Eye (tissue), 1 donor: Measurements from ENCODE around the gene PLCL2.

Experiments
- DNase-seq: peaks from one replicate; pipeline ENCODE4 v3.0.0-alpha.2; 2015

PLCL2 gene

DNA sequence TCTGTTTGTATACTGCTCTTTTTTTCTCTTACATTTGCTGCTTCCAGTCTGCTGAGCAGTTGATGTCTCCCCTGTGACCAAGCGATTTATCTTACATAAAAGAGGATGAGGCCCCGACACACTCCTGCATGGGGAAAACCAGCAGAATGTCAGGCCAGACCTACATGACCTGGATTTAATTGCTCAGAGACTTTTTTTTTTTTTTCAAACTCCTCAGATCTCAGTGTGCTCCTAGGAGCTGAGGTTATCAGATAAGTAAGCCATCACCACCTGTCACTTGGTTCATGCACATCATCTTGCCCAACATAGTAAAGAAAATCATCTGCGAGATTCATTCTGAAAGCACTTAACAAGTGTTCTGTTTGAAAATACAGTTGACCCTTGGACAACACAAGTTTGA, 163.1 kb downstream of the PLCL2 start:
- DNase-seq = peak; percentile 72

DNA sequence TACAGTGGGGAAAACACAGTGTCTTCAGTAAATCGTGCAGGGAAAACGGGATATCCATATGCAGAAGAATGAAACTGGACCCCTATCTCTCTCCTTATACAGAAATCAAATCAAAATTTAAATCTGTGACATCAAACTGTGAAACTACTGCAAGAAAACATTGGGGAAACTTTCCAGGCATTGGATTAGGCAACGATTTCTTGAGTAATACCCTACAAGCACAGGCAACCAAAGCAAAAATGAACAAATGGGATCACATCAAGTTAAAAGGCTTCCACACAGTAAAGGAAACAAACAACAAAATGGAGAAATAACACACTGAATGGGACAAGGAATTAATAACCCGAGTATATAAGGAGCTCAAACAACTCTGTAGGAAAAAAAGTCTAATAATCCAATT, 165.3 kb downstream of the PLCL2 start:
- no peak for DNase-seq

- DNase-seq = no peak
Observed at GRCh38 chr3:17050506-17050905, 165.8 kb downstream of the PLCL2 start.

GRCh38 chr3:17052363-17052762, 167.6 kb downstream of the PLCL2 start:
- DNase-seq = no peak

DNA sequence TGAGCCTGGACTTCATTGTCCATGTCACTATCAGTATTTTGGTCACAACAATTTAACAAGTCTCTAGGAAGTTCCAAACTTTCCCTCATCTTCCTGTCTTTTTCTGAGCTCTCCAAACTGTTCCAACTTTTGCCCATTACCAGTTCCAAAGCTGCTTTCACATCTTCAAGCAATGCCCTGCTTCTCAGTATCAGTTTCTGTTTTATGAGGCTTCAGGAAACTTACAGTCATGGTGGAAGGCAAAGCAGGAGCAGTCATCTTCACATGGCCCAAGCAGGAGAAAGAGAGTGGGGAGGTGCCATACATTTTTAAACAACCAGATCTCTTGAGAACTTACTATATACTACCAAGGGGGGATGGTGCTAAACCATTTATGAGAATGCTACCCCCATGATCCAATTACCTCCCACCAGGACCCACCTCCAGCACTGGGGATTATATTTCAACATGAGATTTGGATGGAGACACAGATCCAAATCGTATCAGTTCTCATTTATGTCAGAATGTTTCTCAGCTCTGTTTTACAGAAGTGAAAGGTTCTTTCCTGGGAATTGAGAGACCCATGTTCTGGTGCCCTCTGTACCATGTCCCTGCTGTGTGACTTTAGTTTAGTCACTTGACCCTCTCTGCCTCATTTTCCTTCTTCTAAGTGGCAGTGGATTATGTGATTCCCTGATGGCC, 169.7 kb downstream of the PLCL2 start:
- DNase-seq = no peak

- no peak for DNase-seq
Observed at GRCh38 chr3:17054982-17055343, 170.2 kb downstream of the PLCL2 start.

- DNase-seq = peak; percentile 53
Observed at GRCh38 chr3:17055374-17056276, 170.9 kb downstream of the PLCL2 start.

GRCh38 chr3:17057321-17057720, 172.6 kb downstream of the PLCL2 start:
- peak; percentile 66 for DNase-seq

DNA sequence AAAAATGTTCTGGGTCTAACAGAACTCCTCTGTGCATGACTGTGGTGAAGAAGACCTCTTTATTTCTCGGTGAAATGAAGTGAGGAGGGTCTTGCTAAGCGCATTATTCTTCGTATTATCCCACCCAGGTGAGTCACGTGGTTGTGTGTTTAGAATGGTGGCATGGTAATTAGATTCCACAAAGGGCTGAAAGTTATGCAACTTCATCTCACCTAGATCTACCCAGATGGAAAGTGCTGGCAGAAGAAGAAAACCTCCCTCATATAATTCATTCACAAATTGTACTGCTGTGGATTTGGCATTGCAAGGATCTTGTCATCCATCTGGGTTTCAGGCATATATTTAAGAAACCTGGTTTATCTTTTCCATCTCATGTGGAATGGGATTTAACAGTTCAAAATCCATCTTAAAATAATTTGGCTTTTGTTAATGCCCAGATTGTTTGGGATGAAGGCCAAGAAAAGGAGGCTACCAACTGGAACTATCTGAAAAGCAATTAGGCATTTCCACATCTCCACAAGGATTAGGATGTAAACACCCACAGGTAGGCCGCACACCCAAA, 175.3 kb downstream of the PLCL2 start:
- DNase-seq = no peak

DNA sequence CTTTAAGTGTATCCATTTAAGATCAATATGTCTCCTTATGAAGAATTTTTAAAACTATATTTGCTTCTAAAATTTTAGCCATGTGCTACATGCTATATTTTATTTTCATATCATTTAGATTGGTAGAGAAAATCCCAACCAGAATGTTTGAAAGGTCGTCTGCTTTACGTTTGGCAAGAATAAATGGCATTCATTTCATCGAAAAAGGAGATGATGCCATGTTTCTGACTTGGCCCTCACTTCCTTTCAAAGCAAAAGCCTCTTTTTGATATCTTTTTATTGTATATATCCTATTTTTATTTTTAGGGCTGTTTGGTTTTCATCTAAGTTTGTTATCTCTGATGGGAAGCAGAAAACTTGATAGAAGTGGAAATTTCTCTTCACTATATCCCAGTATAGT, 176.2 kb downstream of the PLCL2 start:
- DNase-seq = no peak

DNA sequence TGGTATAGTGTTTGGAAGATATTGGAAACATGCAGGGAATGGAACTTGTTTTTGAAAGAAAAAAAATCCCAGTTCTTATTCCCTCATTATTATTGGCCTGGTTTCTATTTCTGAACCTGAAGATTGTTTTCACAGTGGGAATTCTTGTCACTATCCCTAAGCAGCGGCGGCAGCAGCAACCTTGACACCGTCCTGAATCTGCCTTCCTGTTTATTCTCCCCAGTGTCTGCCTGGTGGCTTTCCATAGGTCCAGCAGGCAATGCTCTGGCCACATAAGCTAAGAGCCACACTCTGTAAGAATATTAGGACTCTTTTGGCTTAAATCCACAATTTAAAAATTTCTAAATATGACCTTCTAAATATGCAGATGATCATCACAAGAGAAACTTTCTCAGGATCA, 178.0 kb downstream of the PLCL2 start:
- DNase-seq = no peak

- no peak for DNase-seq
Observed at GRCh38 chr3:17063596-17063995, 178.8 kb downstream of the PLCL2 start.

DNA sequence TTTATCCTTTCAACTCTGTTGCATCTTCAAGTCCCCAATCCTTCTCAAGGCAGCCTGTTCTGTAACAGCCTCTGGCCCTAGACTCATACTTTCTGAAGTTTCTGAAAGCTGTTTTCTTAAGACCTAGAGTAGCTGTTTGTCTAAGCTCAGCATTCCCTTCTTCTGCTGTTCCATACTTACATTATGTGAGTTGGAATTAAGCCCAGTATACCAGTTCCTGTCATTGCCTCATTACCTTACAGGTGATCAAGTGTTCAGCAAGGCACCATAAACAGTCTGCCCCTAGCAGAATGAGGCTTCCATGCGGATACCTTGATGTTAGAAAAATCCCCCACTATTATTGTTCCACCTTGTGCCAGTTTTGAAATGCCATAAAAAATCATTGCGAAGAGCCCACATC, 180.6 kb downstream of the PLCL2 start:
- no peak for DNase-seq

- DNase-seq = no peak
Observed at GRCh38 chr3:17065881-17066280, 181.1 kb downstream of the PLCL2 start.

- no peak for DNase-seq
Observed at GRCh38 chr3:17069754-17070153, 185.0 kb downstream of the PLCL2 start.

GRCh38 chr3:17070161-17070959, 185.6 kb downstream of the PLCL2 start:
- peak; percentile 41 for DNase-seq

DNA sequence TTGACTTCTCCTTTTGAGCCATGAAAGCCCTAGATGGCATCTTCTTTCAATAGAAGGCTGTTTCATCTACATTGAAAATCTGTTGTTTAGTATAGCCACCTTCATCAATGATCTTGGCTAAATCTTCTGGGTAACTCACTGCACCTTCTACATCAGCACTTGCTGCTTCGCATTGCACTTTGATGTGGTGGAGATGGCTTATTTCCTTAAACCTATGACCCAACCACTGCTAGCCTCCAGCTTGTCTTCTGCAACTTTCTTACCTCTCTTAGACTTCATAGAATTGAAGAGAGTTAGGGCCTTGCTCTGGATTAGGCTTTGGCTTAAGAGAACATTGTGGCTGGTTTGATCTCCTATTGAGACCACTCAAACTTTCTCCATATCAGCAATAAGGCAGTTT, 189.8 kb downstream of the PLCL2 start:
- no peak for DNase-seq

DNA sequence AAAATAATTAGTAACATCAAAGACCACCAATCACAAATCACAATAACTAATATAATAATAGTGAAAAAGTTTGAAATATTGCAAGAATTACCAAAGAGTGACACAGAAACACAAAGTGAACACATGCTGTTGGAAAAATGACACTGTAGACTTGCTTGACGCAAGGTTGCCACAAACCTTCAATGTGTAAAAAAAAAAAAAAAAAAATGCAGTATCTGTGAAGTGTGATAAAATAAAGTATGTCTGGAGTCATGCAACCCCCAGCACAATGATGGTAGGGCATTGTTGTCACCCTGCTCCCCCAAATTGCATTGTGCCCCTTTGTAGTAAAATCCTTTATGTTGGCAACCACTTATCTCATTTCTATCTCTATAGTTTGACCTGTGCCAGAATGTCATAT, 190.6 kb downstream of the PLCL2 start:
- no peak for DNase-seq

GRCh38 chr3:17075907-17076306, 191.2 kb downstream of the PLCL2 start:
- DNase-seq = no peak

- DNase-seq = no peak
Observed at GRCh38 chr3:17076940-17077605, 192.3 kb downstream of the PLCL2 start.

DNA sequence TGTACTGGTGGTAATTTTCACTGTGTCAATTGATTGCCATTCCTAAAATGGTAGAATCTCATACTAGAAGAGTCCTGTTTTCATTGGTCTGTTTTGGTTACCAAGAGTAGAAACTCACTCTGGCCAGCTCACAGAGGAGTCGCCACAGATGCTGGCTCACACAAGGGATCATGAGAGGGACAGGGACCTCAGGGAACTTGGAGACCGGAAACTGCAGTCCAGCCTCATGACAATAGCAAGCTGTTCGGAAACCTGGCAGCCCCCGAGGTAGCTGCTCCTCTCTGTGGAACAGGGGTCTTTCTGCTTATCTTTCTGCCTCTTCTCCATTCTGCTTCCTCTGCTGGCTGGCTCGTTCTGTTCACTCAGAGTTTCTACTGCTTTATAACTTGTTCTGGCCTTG, 192.9 kb downstream of the PLCL2 start:
- no peak for DNase-seq

- DNase-seq = no peak
Observed at GRCh38 chr3:17078926-17079465, 194.2 kb downstream of the PLCL2 start.
